B cell (primary cell): Measurements from ENCODE around the gene PHLDB3.

Source experiments
- EZH2 ChIP-seq: IDR thresholded peaks from 2 replicates; pipeline ENCODE4 v1.6.1; 2012; ENCODE audit warnings: borderline replicate concordance, low read depth, mild to moderate bottlenecking, moderate library complexity, low read length; ENCODE audit not compliant: insufficient read depth, poor library complexity, severe bottlenecking
- TF ChIP-seq, protein P1 (sequence below): fragments of 200-600 bp; IDR thresholded peaks from one replicate; pipeline ENCODE4 v1.8.0; 2022; ENCODE audit warnings: antibody characterized with exemption, mild to moderate bottlenecking

DNA sequence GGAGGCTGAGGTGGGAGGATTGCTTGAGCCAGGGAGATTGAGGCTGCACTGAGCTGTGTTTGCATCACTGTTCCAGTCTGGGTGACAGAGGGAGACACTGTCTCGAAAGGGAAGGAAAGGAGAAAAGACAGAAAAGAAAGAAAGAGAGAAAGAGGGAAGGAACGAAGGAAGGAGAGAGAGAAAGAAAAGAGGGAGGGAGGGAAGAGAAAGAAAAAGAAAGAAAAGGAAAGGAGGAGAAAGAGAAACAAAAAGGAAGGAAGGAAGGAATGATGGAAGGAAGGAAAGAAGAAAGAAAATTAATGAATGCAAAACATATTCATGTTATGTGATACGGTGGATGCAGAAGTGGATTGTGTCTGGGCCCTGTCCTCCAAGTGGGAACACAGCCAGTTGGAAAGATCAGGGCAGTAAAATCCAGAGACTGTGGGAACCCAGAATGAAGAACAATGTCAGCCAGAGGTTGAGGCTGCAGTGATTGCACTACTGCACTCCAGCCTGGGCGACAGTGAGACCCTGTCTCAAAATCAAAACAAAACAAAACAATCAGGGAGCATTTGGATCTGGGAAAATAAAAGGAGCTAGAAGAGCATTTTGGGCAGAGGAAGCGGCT is 6.2 kb downstream of the PHLDB3 start:
- TF ChIP-seq, protein P1, sequence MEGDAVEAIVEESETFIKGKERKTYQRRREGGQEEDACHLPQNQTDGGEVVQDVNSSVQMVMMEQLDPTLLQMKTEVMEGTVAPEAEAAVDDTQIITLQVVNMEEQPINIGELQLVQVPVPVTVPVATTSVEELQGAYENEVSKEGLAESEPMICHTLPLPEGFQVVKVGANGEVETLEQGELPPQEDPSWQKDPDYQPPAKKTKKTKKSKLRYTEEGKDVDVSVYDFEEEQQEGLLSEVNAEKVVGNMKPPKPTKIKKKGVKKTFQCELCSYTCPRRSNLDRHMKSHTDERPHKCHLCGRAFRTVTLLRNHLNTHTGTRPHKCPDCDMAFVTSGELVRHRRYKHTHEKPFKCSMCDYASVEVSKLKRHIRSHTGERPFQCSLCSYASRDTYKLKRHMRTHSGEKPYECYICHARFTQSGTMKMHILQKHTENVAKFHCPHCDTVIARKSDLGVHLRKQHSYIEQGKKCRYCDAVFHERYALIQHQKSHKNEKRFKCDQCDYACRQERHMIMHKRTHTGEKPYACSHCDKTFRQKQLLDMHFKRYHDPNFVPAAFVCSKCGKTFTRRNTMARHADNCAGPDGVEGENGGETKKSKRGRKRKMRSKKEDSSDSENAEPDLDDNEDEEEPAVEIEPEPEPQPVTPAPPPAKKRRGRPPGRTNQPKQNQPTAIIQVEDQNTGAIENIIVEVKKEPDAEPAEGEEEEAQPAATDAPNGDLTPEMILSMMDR, result no peak
- TF ChIP-seq EZH2, result no peak
